ENCODE results near the gene KIRREL3.

KIRREL3 gene

GRCh38 chr11:126607776-126608541 lies 392.6 kb downstream of the KIRREL3 start:
- FAIRE-seq: no peak

GRCh38 chr11:126607374-126607773 lies 393.2 kb downstream of the KIRREL3 start:
- DNase-seq (ENCODE audit: insufficient read length, low spot score) (peak; percentile 23), FAIRE-seq (no peak)
- TF ChIP-seq TAF1 (IDR thresholded peaks at IDR 0.05; ENCODE audit: low read depth, low read length) (no peak), POLR2A (IDR thresholded peaks at IDR 0.05; ENCODE audit: low read depth, low read length) (no peak), SPI1 (IDR thresholded peaks at IDR 0.05; ENCODE audit: low read depth, low read length) (no peak), POLR2AphosphoS5 (IDR thresholded peaks at IDR 0.05; ENCODE audit: low read depth, low read length) (no peak), PAX5 (IDR thresholded peaks at IDR 0.05; ENCODE audit: insufficient read depth, low read length, severe bottlenecking) (no peak), POU2F2 (IDR thresholded peaks at IDR 0.05; ENCODE audit: low read depth, low read length) (no peak)

More at GRCh38 chr11:126607776-126608541, 392.6 kb downstream of the KIRREL3 start:
- DNase-seq (ENCODE audit: insufficient read length, low spot score): no peak
- TF ChIP-seq PAX5 (IDR thresholded peaks at IDR 0.05; ENCODE audit: insufficient read depth, low read length, severe bottlenecking) (no peak), POLR2AphosphoS5 (IDR thresholded peaks at IDR 0.05; ENCODE audit: low read depth, low read length) (no peak), SPI1 (IDR thresholded peaks at IDR 0.05; ENCODE audit: low read depth, low read length) (no peak), POLR2A (IDR thresholded peaks at IDR 0.05; ENCODE audit: low read depth, low read length) (no peak), TAF1 (IDR thresholded peaks at IDR 0.05; ENCODE audit: low read depth, low read length) (no peak), POU2F2 (IDR thresholded peaks at IDR 0.05; ENCODE audit: low read depth, low read length) (no peak)

GRCh38 chr11:126606484-126606883 lies 394.1 kb downstream of the KIRREL3 start:
- TF ChIP-seq PAX5 (IDR thresholded peaks at IDR 0.05; ENCODE audit: insufficient read depth, low read length, severe bottlenecking) (no peak), POLR2AphosphoS5 (IDR thresholded peaks at IDR 0.05; ENCODE audit: low read depth, low read length) (no peak), TAF1 (IDR thresholded peaks at IDR 0.05; ENCODE audit: low read depth, low read length) (no peak)
- DNase-seq (ENCODE audit: insufficient read length, low spot score): no peak
- no peak for FAIRE-seq

- TF ChIP-seq SPI1 (IDR thresholded peaks at IDR 0.05; ENCODE audit: low read depth, low read length): no peak
- FAIRE-seq (no peak), DNase-seq (ENCODE audit: insufficient read length, low spot score) (no peak)
Measured at GRCh38 chr11:126604461-126604860, 396.1 kb downstream of the KIRREL3 start.

GRCh38 chr11:126603486-126603885 lies 397.1 kb downstream of the KIRREL3 start:
- TF ChIP-seq SPI1 (IDR thresholded peaks at IDR 0.05; ENCODE audit: low read depth, low read length) (no peak), PAX5 (IDR thresholded peaks at IDR 0.05; ENCODE audit: insufficient read depth, low read length, severe bottlenecking) (no peak)
- FAIRE-seq: no peak
- DNase-seq (ENCODE audit: insufficient read length, low spot score): no peak

- DNase-seq (ENCODE audit: insufficient read length, low spot score): no peak
- TF ChIP-seq POLR2A (IDR thresholded peaks at IDR 0.05; ENCODE audit: low read depth, low read length) (no peak), POU2F2 (IDR thresholded peaks at IDR 0.05; ENCODE audit: low read depth, low read length) (no peak), TAF1 (IDR thresholded peaks at IDR 0.05; ENCODE audit: low read depth, low read length) (no peak), PAX5 (IDR thresholded peaks at IDR 0.05; ENCODE audit: insufficient read depth, low read length, severe bottlenecking) (no peak), POLR2AphosphoS5 (IDR thresholded peaks at IDR 0.05; ENCODE audit: low read depth, low read length) (no peak), SPI1 (IDR thresholded peaks at IDR 0.05; ENCODE audit: low read depth, low read length) (no peak)
- no peak for FAIRE-seq
Measured at GRCh38 chr11:126602993-126603392, 397.6 kb downstream of the KIRREL3 start.

- TF ChIP-seq POLR2A (IDR thresholded peaks at IDR 0.05; ENCODE audit: low read depth, low read length) (no peak), TAF1 (IDR thresholded peaks at IDR 0.05; ENCODE audit: low read depth, low read length) (no peak), SPI1 (IDR thresholded peaks at IDR 0.05; ENCODE audit: low read depth, low read length) (no peak), PAX5 (IDR thresholded peaks at IDR 0.05; ENCODE audit: insufficient read depth, low read length, severe bottlenecking) (no peak)
- no peak for FAIRE-seq
- no peak for DNase-seq (ENCODE audit: insufficient read length, low spot score)
Measured at GRCh38 chr11:126602349-126602940, 398.1 kb downstream of the KIRREL3 start.

- FAIRE-seq (no peak), DNase-seq (ENCODE audit: insufficient read length, low spot score) (no peak)
- TF ChIP-seq SPI1 (IDR thresholded peaks at IDR 0.05; ENCODE audit: low read depth, low read length) (no peak), POLR2A (IDR thresholded peaks at IDR 0.05; ENCODE audit: low read depth, low read length) (no peak), TAF1 (IDR thresholded peaks at IDR 0.05; ENCODE audit: low read depth, low read length) (no peak), PAX5 (IDR thresholded peaks at IDR 0.05; ENCODE audit: insufficient read depth, low read length, severe bottlenecking) (no peak), POLR2AphosphoS5 (IDR thresholded peaks at IDR 0.05; ENCODE audit: low read depth, low read length) (no peak), POU2F2 (IDR thresholded peaks at IDR 0.05; ENCODE audit: low read depth, low read length) (no peak)
Measured at GRCh38 chr11:126601550-126602215, 398.9 kb downstream of the KIRREL3 start.

GRCh38 chr11:126601136-126601535 lies 399.4 kb downstream of the KIRREL3 start:
- DNase-seq (ENCODE audit: insufficient read length, low spot score) (no peak), FAIRE-seq (no peak)
- no peak for TF ChIP-seq POLR2A (IDR thresholded peaks at IDR 0.05; ENCODE audit: low read depth, low read length)
- no peak for TF ChIP-seq SPI1 (IDR thresholded peaks at IDR 0.05; ENCODE audit: low read depth, low read length)
- no peak for TF ChIP-seq PAX5 (IDR thresholded peaks at IDR 0.05; ENCODE audit: insufficient read depth, low read length, severe bottlenecking)
- TF ChIP-seq POU2F2 (IDR thresholded peaks at IDR 0.05; ENCODE audit: low read depth, low read length): no peak
- no peak for TF ChIP-seq POLR2AphosphoS5 (IDR thresholded peaks at IDR 0.05; ENCODE audit: low read depth, low read length)
- TF ChIP-seq TAF1 (IDR thresholded peaks at IDR 0.05; ENCODE audit: low read depth, low read length): no peak
